H54 (cell line): ENCODE results near the gene ACADVL.
"Not testable (repeated sequence)": the region's sequence is repeated elsewhere in the genome, so short reads cannot be mapped to it uniquely, and the experiment has no call there.

Source experiments
- DNase-seq: peaks from one replicate; pipeline ENCODE4 v3.0.0; 2011; ENCODE audit warnings: low spot score, mixed read lengths; ENCODE audit not compliant: insufficient read length
- FAIRE-seq: peaks from 3 replicates; lab custom pipeline; 2011; peaks lifted over from hg19 to GRCh38; lab: Jason Lieb, UNC
- POLR2A ChIP-seq: IDR thresholded peaks from 2 replicates; pipeline ENCODE4 v1.6.1; 2011; ENCODE audit warnings: low read depth, mild to moderate bottlenecking, low read length

ACADVL gene

GRCh38 chr17:7239091-7240027 lies 19.6 kb downstream of the ACADVL start, which contains the start of gene PHF23:
Gene PHF23 (minus strand): TSS chr17:7239457. CDS start chr17:7239279, 178 bp downstream.
- DNase-seq (peak; percentile 96), FAIRE-seq (peak; percentile 70)
- peak; percentile 76 for TF ChIP-seq POLR2A

- TF ChIP-seq POLR2A: no peak
- DNase-seq: no peak
- no peak for FAIRE-seq
Measured at GRCh38 chr17:7240375-7240774, 20.6 kb downstream of the ACADVL start.

DNA sequence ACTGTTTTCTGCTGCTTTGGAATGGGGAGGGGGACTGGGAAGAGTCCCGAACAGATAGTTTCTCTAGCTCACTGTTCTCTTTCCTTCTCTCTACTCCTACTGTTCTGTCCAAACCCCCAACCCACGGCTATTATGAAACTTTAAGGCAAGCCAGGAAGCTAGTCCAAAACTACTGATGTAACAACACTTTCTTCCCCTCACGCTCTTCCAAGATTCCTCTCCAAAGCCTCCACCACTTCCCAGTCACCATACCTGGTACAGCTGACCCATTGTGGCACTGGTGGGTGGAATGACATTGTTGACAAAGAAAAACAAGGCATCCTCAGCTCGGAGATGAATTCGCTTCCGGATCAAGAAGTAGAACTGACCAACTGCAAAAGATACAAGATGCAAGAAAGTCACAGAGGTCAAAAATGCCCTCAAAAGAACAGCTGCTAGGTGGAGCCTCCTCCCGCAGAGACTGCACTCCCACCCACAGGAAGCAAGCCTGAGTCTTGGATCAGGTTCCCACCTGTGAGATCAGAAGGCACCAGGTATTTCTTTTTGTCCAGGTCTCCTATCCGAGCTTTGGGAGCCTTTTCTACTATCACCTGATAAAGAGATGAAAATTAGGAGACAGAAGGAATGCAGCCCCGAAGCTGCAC lies 21.5 kb downstream of the ACADVL start:
- no peak for FAIRE-seq
- no peak for TF ChIP-seq POLR2A
- no peak for DNase-seq

- TF ChIP-seq POLR2A: peak; percentile 37; the same call in 1 of the 2 replicates
- DNase-seq (no peak), FAIRE-seq (no peak)
Measured at GRCh38 chr17:7241783-7242716, 22.3 kb downstream of the ACADVL start, which contains the start of gene GABARAP. Gene GABARAP (minus strand): TSS chr17:7242449. CDS start chr17:7242330, 119 bp downstream.

GRCh38 chr17:7242717-7243452 lies 23.1 kb downstream of the ACADVL start:
- DNase-seq: peak; percentile 72
- TF ChIP-seq POLR2A: peak; percentile 29; the same call in 1 of the 2 replicates
- no peak for FAIRE-seq

- DNase-seq (no peak), FAIRE-seq (no peak)
- TF ChIP-seq POLR2A: no peak
Measured at GRCh38 chr17:7243453-7243729, 23.7 kb downstream of the ACADVL start.

DNA sequence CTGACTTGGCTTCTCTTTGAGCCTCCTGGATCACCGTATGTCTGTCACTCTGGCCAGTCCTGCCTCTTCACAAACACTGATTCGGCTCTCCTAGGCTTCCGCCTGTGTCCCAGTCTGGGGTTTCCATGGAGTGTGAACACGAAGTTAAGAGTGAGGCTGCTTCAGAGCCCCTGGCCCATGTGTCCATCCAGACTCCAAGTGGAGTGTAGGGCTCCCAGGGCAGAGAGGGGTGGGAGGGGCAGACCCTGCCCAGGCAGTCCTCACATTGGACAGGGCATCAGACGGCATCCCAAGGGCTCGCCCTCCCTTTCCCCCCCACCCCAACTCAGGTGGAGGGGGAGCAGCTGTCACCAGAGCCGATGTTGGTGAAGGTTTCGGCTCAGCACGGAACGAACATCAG lies 24.1 kb downstream of the ACADVL start:
- not testable (repeated sequence) for FAIRE-seq, DNase-seq

DNA sequence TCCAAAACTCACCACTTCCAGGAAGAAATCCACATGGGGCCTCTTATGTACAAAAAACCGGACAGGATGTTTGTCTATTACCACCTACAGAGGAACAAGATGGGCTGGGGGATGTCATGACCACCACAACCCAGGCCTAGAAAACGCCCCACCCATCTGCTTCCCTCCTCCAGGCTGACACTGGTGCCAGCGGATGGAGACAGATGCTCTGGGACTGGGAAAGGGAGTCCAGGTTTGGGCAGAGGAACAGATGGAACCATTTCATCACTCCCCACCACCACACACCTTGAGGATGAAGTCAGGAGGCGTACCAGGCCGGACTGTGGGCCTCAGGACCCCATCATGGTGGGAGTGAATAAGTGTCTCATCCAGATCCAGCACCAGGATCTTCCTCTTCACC lies 27.0 kb downstream of the ACADVL start:
- no peak for FAIRE-seq
- DNase-seq: no peak
- no peak for TF ChIP-seq POLR2A

- DNase-seq (no peak), FAIRE-seq (no peak)
- TF ChIP-seq POLR2A: no peak
Measured at GRCh38 chr17:7248796-7249195, 29.1 kb downstream of the ACADVL start.

DNA sequence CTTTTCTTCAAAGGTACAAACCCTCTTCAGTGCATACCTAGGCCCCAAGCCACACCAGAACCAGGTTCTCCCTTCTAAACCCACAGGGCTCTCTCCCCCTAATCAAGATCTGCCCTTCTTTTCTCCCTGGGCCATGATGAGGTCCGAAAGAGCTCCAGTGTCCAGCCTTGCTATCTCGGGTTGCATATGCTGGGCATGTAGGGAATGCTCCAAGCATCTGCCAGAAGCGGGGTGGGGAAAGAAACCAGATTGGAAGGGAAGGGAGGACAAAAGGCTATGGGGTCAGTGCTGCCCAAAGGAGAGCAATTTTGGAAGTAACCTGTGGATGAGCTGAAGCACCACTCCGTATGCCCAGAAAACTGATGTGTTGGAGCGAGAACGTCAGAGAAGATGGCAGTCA lies 29.5 kb downstream of the ACADVL start:
- FAIRE-seq (no peak), DNase-seq (no peak)
- TF ChIP-seq POLR2A: no peak

DNA sequence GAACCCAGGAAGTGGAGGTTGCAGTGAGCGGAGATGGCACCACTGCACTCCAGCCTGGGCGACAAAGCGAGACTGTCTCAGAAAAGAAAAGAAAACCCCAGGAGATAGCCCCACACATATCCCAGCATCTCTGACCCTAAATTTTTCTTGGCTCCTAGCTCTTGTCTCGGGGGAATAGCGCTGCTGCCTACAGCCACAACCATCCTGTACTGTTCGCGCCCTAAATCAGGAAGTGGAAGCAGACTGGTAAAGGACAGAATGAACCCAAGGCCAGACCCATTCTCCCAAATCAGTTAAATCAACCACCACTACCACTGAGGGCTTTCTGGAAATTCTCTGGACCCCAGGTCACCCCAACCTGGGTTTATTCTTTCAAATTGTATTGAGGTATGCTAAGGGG lies 30.1 kb downstream of the ACADVL start:
- FAIRE-seq (no peak), DNase-seq (no peak)
- TF ChIP-seq POLR2A: no peak

GRCh38 chr17:7250695-7251627 lies 31.2 kb downstream of the ACADVL start:
- TF ChIP-seq POLR2A: no peak
- DNase-seq (no peak), FAIRE-seq (no peak)
